GM20000 (cell line): Measurements from ENCODE around the gene KLHL8.

Experiments
- DNase-seq: peaks from one replicate; pipeline ENCODE4 v3.0.0; 2012; ENCODE audit warnings: low spot score
- CTCF ChIP-seq: IDR thresholded peaks from 2 replicates; pipeline ENCODE4 v1.5.1; 2012; ENCODE audit warnings: mild to moderate bottlenecking, control low read depth; ENCODE audit errors: extremely low read depth, missing control alignments

The KLHL8 gene

GRCh38 chr4:87120411-87121162 is 99.8 kb downstream of the KLHL8 start:
- no peak for TF ChIP-seq CTCF
- DNase-seq = no peak

- DNase-seq = peak; percentile 8
- no peak for TF ChIP-seq CTCF
Measured at GRCh38 chr4:87120010-87120409, 100.4 kb downstream of the KLHL8 start.

- DNase-seq = no peak
- TF ChIP-seq CTCF = no peak
Measured at GRCh38 chr4:87118826-87119225, 101.6 kb downstream of the KLHL8 start.

- no peak for TF ChIP-seq CTCF
- DNase-seq = no peak
Measured at GRCh38 chr4:87118421-87118820, 102.0 kb downstream of the KLHL8 start.

GRCh38 chr4:87117732-87118075 is 102.7 kb downstream of the KLHL8 start:
- no peak for DNase-seq
- TF ChIP-seq CTCF = no peak

GRCh38 chr4:87117051-87117731 is 103.2 kb downstream of the KLHL8 start:
- DNase-seq = no peak
- TF ChIP-seq CTCF = no peak

GRCh38 chr4:87116231-87116630 is 104.2 kb downstream of the KLHL8 start:
- DNase-seq = no peak
- TF ChIP-seq CTCF = no peak
